Common myeloid progenitor, CD34-positive (primary cell): ENCODE results near the gene ARPP19.
A peak's percentile ranks its signal among the peaks of the same experiment; 100 is the strongest.

Experiments
- CTCF ChIA-PET: fragments of 350-600 bp; sonication (Branson Sonifier 250); formaldehyde crosslinking; loops from one replicate; lab custom pipeline; 2021; ENCODE audit warnings: antibody characterized with exemption; lab: Charles Lee
- POLR2A ChIA-PET: fragments of 350-600 bp; sonication (Branson Sonifier 250); formaldehyde crosslinking; loops from one replicate; lab custom pipeline; 2021; ENCODE audit warnings: antibody characterized with exemption; lab: Charles Lee
- DNase-seq, 3 donors: peaks; one replicate each; pipeline versions ENCODE4 v3.0.0 to v3.0.0-alpha.2; 2013
- H3K27ac ChIP-seq, 2 experiments: 1 replicate in 1 of 2; 2 replicates in 1 of 2; pipeline ENCODE4 v1.7.0; 2013; ENCODE audit warnings: inconsistent platforms in 2 of 2, low read length in 2 of 2, mild to moderate bottlenecking in 2 of 2, low read depth in 1 of 2, moderate library complexity in 1 of 2; ENCODE audit not compliant: severe bottlenecking in 2 of 2, insufficient read depth in 1 of 2, poor library complexity in 1 of 2
- H3K27me3 ChIP-seq, 5 experiments: replicated peaks in 2 of 5; 1 replicate in 3 of 5; 2 replicates in 2 of 5; pipeline versions ENCODE4 v1.6.1 to v1.7.0; 2013; ENCODE audit warnings: low read length in 4 of 5, mild to moderate bottlenecking in 2 of 5, moderate library complexity in 2 of 5, inconsistent platforms in 1 of 5; ENCODE audit not compliant: insufficient read depth in 5 of 5, control insufficient read depth in 4 of 5
- H3K36me3 ChIP-seq, 4 experiments: 1 replicate in 2 of 4; 2 replicates in 2 of 4; pipeline versions ENCODE4 v1.6.1 to v1.7.0; 2013; ENCODE audit warnings: low read length in 3 of 4, control low read depth in 1 of 4, mild to moderate bottlenecking in 1 of 4; ENCODE audit not compliant: control insufficient read depth in 4 of 4, insufficient read depth in 4 of 4
- H3K4me1 ChIP-seq, 4 experiments: 1 replicate in 3 of 4; 2 replicates in 1 of 4; pipeline versions ENCODE4 v1.6.1 to v1.7.1; 2013; ENCODE audit warnings: low read length in 3 of 4, mild to moderate bottlenecking in 3 of 4, control low read depth in 1 of 4, inconsistent platforms in 1 of 4, moderate library complexity in 1 of 4; ENCODE audit not compliant: control insufficient read depth in 4 of 4, insufficient read depth in 4 of 4; ENCODE audit errors: control extremely low read depth in 1 of 4
- H3K4me3 ChIP-seq, 7 experiments: 1 replicate in 4 of 7; 2 replicates in 3 of 7; pipeline versions ENCODE4 v1.5.1 to v1.7.0; 2013; ENCODE audit warnings: mild to moderate bottlenecking in 7 of 7, low read length in 6 of 7, moderate library complexity in 6 of 7, inconsistent platforms in 2 of 7, low read depth in 2 of 7, control low read depth in 1 of 7; ENCODE audit not compliant: insufficient read depth in 4 of 7, control insufficient read depth in 1 of 7; ENCODE audit errors: extremely low read depth in 1 of 7
- H3K9me3 ChIP-seq, 5 experiments: 1 replicate in 4 of 5; 2 replicates in 1 of 5; pipeline versions ENCODE4 v1.6.1 to v1.7.1; 2013; ENCODE audit warnings: low read length in 4 of 5, mild to moderate bottlenecking in 2 of 5, inconsistent platforms in 1 of 5, low read depth in 1 of 5, moderate library complexity in 1 of 5; ENCODE audit not compliant: control insufficient read depth in 4 of 5, insufficient read depth in 2 of 5; ENCODE audit errors: control extremely low read depth in 1 of 5
- WGBS: methylation state at CpG from one replicate; pipeline ENCODE4 v1.1.5; 2013; ENCODE audit not compliant: insufficient coverage; 5-methylcytosine and 5-hydroxymethylcytosine counted together

Gene ARPP19

DNA sequence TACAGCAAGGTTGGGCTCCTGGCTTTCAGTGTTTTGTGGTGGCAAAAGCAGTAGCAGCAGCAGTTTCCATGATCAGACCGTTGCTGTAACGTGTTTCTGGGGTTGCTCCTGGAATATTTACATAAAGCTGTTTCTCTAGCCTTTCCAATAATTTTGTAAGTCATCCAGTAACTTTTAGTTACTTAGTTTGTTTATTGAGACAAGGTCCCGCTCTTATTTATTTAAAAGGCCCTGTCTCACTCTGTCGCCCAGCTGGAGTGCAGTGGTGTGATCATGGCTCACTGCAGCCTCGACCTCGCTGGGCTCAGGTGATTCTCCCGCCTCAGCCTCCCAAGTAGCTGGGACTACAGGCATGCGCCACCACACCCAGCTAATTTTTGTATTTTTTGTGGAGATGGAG lies 31.4 kb downstream of the ARPP19 start:
- Histone ChIP-seq H3K9me3 (peaks cover 0 to 5% (median 0%) of the 10 kb centered on the region in 5 experiments), H3K4me1 (no peaks in the 10 kb centered on the region), H3K36me3 (no peaks in the 10 kb centered on the region), H3K27me3 (no peaks in the 10 kb centered on the region), H3K27ac (no peak overlapping the region), H3K4me3 (no peak overlapping the region)
- WGBS = 96% methylated on average over 6 of the region's 8 CpGs
- no peak for DNase-seq
- ChIA-PET CTCF (interaction anchor here (1.2 to 1.3 kb wide), 2 partner anchors 9 to 278 kb away, joined by 3 read pairs; no protein-coding TSS in a partner anchor), POLR2A (no interaction called here)

GRCh38 chr15:52532427-52532826 lies 36.4 kb downstream of the ARPP19 start:
- Histone ChIP-seq H3K36me3 (no peaks in the 10 kb centered on the region), H3K9me3 (no peaks in the 10 kb centered on the region), H3K27ac (no peak overlapping the region), H3K4me1 (peaks cover 8 to 19% (median 16%) of the 10 kb centered on the region in 4 experiments), H3K27me3 (peaks cover 0 to 19% (median 8%) of the 10 kb centered on the region in 5 experiments), H3K4me3 (no peak overlapping the region)
- POLR2A ChIA-PET = no interaction called here
- CTCF ChIA-PET = interaction anchor here (1.0 to 1.8 kb wide), 2 partner anchors 18 to 176 kb away, joined by 3 read pairs; no protein-coding TSS in a partner anchor
- 0% methylated on average over 2 of the region's 2 CpGs for WGBS
- DNase-seq = no peak

DNA sequence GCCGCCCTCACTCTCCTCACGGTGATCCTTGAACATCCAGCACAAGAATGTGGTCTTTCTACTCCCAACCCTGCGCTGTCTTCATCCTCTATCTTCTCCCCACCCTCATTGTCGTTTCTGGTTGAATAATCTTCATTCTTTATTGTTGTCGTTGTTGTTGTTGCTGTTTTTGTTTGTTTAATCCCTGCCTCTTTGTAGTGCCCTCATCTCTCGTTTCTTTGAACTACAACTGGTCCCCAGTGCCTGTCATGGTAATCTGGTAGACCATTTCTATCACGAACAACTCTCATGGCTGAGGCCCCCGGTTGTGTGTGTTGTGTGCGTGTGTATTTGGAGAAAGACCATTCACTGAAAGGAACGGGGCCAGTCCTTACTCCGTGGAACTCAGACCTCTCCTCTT lies 38.9 kb downstream of the ARPP19 start:
- no peak for DNase-seq
- WGBS = 38% methylated on average over 3 of the region's 11 CpGs
- Histone ChIP-seq H3K27me3 (peaks cover 0 to 19% (median 8%) of the 10 kb centered on the region in 5 experiments), H3K9me3 (no peaks in the 10 kb centered on the region), H3K27ac (no peak overlapping the region), H3K4me1 (peaks cover 9 to 21% (median 16%) of the 10 kb centered on the region in 4 experiments), H3K36me3 (no peaks in the 10 kb centered on the region), H3K4me3 (peak overlapping the region in 5 of 7 experiments; percentile 65 to 88 (median 82))
- ChIA-PET CTCF (no interaction called here), POLR2A (no interaction called here)

GRCh38 chr15:52529341-52529924 lies 39.4 kb downstream of the ARPP19 start:
- H3K4me3 ChIP-seq = peak overlapping the region; percentile 54 to 88 (median 78)
- H3K27me3 ChIP-seq = peaks cover 0 to 19% (median 8%) of the 10 kb centered on the region in 5 experiments
- DNase-seq = peak in 2 of 3 donors; percentile 23 to 29
- POLR2A ChIA-PET = no interaction called here
- CTCF ChIA-PET = no interaction called here
- H3K4me1 ChIP-seq = peaks cover 9 to 21% (median 16%) of the 10 kb centered on the region in 4 experiments
- no peaks in the 10 kb centered on the region for H3K9me3 ChIP-seq
- WGBS = 1% methylated on average over 27 of the region's 28 CpGs
- H3K27ac ChIP-seq = peak overlapping the region in 1 of 2 experiments; percentile 30
- H3K36me3 ChIP-seq = no peaks in the 10 kb centered on the region

- H3K9me3 ChIP-seq = no peaks in the 10 kb centered on the region
- H3K4me1 ChIP-seq = peaks cover 9 to 21% (median 16%) of the 10 kb centered on the region in 4 experiments
- peaks cover 0 to 19% (median 8%) of the 10 kb centered on the region in 5 experiments for H3K27me3 ChIP-seq
- peak within 1 kb of the TSS; percentile 54 to 88 (median 78) for H3K4me3 ChIP-seq
- DNase-seq = peak; percentile 76 to 88 (median 84)
- H3K27ac ChIP-seq = peak within 1 kb of the TSS in 1 of 2 experiments; percentile 50
- H3K36me3 ChIP-seq = no peaks in the 10 kb centered on the region
- ChIA-PET POLR2A (interaction anchor here (0.6 kb wide), 3 partner anchors 40 to 91 kb away, joined by 3 read pairs; partner anchors contain the start of gene ARPP19), CTCF (interaction anchor here (0.9 to 1.5 kb wide), 5 partner anchors 36 to 272 kb away, joined by 3 to 6 read pairs (median 4); no protein-coding TSS in a partner anchor)
- 0% methylated on average over 73 of the region's 103 CpGs for WGBS
These were observed 40.1 kb downstream of the ARPP19 start, which contains the start of gene MYO5A for GRCh38 chr15:52528564-52529340. Gene MYO5A, minus strand, starts transcription at chr15:52528880. Its CDS starts 74 bp downstream, at chr15:52528806.

GRCh38 chr15:52527911-52528563 lies 40.8 kb downstream of the ARPP19 start:
- DNase-seq = peak in 1 of 3 donors; percentile 21
- Histone ChIP-seq H3K9me3 (no peaks in the 10 kb centered on the region), H3K27me3 (peaks cover 0 to 19% (median 8%) of the 10 kb centered on the region in 5 experiments), H3K4me1 (peaks cover 9 to 21% (median 16%) of the 10 kb centered on the region in 4 experiments), H3K4me3 (peak overlapping the region; percentile 42 to 84 (median 74)), H3K36me3 (no peaks in the 10 kb centered on the region), H3K27ac (peak overlapping the region in 1 of 2 experiments; percentile 50)
- 3% methylated on average over 30 of the region's 32 CpGs for WGBS
- ChIA-PET POLR2A (interaction anchor here (0.6 kb wide), 2 partner anchors 61 to 90 kb away, joined by 3 read pairs; no protein-coding TSS in a partner anchor), CTCF (interaction anchor here (0.9 to 1.5 kb wide), 7 partner anchors 31 to 271 kb away, joined by 3 to 6 read pairs (median 4); no protein-coding TSS in a partner anchor)
